IPS-NIHi7 (cell line): ENCODE results near the gene SSH2.

Experiments used
- DNase-seq: peaks from one replicate; pipeline ENCODE4 v3.0.0; 2012; ENCODE audit warnings: mixed read lengths; ENCODE audit errors: extremely low spot score

SSH2 gene

DNA sequence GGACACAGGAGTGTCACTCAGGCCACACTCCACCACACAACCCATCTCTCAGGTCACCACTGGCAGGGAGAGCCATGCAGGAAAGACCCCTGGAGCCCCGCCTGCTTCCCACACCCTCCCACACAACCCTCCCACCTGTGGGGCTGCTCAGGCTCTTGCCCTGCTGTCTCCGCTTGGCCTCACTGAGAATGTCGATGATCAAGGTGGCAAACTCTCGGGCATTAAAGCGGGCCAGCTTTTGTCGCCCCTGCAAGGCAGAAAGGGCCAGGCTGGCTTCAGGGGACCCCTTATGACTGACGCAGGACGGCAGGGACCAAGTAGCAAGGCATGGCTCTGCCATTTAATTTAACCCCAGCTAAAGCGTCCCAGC, 353.0 kb downstream of the SSH2 start:
- no peak for DNase-seq

GRCh38 chr17:29576214-29577000, 353.6 kb downstream of the SSH2 start:
- DNase-seq = no peak
